Fibroblast of the aortic adventitia (primary cell): ENCODE results near the gene CAPN10. TPM values are rescaled to one million over a fixed set of nuclear protein-coding genes. Genes with fewer than 3 reads are reported as not detected.

Experiments used
- DNase-seq: peaks from one replicate; pipeline ENCODE4 v3.0.0-alpha.2; 2010; ENCODE audit warnings: low read depth
- H3K4me3 ChIP-seq: 2 replicates; pipeline ENCODE4 v1.5.1; 2011; ENCODE audit warnings: low read depth, mild to moderate bottlenecking, control low read depth, low read length, moderate library complexity
- CTCF ChIP-seq: IDR thresholded peaks from 2 replicates; pipeline ENCODE4 v1.5.1; 2011; ENCODE audit warnings: mild to moderate bottlenecking, low read length, control low read depth, inconsistent platforms; ENCODE audit not compliant: insufficient read depth
- total RNA-seq: library from RNA; depleted of rRNA; stranded (reverse); fragments of >200 nt; gene quantifications from 2 replicates; pipeline ENCODE4 v1.2.3, GENCODE V29; 2012; ENCODE audit warnings: low replicate concordance

The CAPN10 gene
- total RNA-seq, 1 donor: 14.3 TPM

DNA sequence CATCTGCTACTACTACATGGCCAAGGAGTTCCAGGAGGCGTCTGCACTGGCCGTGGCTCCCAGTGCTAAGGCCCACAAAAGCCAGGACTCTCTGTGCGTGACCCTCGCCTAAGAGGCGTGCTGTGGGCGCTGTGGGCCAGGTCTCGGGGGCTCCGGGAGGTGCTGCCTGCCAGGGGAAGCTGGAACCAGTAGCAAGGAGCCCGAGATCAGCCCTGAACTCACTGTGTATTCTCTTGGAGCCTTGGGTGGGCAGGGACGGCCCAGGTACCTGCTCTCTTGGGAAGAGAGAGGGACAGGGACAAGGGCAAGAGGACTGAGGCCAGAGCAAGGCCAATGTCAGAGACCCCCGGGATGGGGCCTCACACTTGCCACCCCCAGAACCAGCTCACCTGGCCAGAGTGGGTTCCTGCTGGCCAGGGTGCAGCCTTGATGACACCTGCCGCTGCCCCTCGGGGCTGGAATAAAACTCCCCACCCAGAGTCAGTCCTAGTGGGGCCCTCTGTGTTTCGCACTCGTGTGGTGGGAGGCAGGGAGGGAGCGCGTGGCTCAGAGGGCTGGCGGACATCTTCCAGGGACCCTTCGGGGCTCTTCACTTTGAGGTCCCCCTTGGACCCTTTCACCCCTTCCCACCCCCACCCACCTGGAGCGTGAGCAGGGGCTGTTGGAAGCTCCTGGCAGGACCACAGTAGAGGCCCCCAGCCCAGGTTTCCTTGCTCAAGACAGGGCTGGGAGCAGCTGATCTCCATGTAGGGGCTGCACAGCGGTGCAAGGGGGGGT lies 44.4 kb downstream of the CAPN10 start:
- H3K4me3 ChIP-seq: no peak overlapping the region
- DNase-seq: no peak
- TF ChIP-seq CTCF: no peak

DNA sequence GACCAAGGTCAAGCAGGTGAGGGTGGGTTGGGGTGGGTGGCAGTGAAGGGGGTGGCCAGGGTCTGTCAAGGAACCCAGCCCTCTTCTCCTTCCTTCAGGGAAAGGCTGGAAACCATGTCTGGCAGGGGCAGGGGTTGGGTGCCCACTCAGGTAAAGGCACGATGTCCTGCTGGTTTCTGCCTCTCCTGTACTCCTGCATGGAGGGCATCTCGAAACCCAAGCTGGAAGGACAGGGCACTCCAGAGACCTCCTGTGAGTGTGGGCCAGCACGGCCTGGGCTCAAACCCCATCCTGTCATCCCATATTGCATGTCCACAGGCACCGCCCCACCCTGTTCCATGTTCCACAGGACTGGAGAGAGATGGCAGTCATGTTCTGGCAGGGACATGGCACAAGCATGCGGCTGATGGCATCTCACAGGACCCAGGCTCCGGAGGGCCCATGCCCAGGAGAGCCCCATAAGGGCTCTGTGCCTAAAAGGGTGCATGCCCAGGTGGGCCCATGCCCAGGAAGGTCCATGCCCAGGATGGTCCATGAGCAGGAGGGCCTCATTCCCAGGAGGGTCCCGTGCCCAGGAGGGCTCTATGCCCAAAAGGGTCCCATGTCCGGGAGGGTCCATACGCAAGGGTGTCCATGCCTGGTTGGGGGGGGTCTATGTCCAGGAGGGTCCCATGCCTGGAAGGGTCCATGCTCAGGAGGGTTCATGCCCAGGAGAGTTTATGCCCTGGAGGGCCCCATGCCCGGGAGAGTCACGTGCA lies 45.2 kb downstream of the CAPN10 start:
- H3K4me3 ChIP-seq: no peak overlapping the region
- DNase-seq: no peak
- no peak for TF ChIP-seq CTCF

DNA sequence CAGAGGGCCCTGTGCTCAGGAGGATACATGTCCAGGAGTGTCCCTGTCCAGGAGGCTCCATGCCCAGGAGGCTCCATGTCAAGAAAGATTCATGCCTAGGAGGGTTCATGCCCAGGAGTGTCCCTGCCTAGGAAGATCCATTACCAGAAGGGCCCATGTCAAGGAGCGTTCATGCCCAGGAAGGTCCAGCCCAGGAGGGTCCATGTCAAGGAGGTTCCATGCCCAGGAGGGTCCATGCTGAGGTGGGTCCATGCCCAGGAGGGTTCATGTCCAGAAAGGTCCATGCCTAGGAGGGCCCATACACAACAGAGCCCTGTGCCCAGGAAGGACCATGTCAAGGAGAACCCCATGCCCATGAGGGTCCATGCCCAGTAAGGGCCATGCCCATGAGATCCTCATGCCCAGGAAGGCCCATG lies 45.8 kb downstream of the CAPN10 start:
- no peak for DNase-seq
- H3K4me3 ChIP-seq: no peak overlapping the region
- TF ChIP-seq CTCF: no peak

DNA sequence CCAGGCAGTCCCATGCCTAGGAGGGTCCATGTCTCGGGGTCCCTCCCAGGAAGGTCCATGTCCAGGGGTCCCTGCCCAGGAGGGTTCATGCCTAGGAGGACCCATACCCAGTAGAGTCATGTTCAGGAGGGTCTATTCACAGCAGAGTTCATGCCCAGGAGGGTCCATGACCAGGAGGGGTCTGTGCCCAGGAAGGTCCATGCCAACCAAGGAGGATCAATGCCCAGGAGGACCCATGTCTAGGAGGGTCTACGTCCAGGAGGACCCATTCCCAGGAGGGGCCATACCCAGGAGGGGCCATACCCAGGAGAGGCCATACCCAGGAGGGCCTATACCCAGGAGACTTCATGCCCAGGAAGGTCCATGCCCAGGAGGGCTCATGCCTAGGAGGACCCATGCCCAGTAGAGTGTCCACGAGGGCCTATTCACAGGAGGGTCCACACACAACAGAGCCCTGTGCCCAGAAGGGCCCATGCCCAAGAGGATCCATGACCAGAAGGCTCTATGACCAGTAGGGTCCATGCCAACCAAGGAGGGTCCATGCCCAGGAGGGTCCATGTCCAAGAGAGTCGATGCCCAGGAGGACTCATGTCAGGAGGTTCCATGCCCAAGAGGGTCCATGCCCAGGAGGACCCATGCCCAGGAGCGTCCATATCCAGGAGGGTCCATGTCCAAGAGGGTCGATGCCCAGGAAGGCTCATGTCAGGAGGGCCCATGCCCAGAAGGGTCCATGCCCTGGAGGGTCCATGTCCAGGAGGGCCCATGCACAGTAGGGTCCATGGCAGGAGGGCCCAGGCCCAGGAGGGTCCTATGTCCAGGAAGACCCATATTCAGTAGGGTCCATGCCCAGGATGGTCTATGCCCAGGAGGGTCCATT lies 48.8 kb downstream of the CAPN10 start:
- no peak for TF ChIP-seq CTCF
- no peak overlapping the region for H3K4me3 ChIP-seq
- no peak for DNase-seq

DNA sequence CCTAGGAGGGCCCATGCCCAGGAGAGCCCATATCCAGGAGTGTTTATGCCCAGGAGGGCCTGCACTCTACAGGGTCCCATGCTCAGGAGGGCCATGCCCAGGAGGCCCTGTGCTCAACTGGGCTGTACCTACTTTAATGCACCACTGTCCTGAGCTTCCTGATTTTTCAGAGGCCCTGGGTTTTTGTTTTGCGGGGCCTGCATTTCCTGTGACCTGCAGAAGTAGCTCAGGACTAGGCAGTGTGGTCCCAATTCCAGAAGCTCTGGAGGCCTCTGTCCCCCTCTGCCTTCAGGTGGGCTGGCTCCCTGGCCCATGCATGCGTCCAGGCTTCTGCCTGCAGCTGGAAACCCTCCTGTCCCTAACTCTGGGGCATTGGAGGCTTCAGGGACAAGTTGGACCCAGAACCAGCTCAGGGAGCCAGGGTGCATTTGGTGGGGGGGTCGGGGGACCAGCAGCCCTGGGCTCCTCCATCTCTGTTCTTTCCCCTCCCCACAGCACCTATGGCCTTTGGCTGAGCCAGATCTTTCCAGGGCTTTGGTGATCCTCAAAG lies 49.5 kb downstream of the CAPN10 start:
- DNase-seq: no peak
- TF ChIP-seq CTCF: no peak
- H3K4me3 ChIP-seq: no peak overlapping the region

- no peak for TF ChIP-seq CTCF
Measured at GRCh38 chr2:240636563-240637115, 50.1 kb downstream of the CAPN10 start.

More at GRCh38 chr2:240636563-240637115, 50.1 kb downstream of the CAPN10 start:
- no peak for DNase-seq
- no peak overlapping the region for H3K4me3 ChIP-seq
